NCI-H446 (cell line): ENCODE measurements around the gene ZNF778.

ENCODE experiments used
- DNase-seq, 2 experiments: peaks; one replicate each; lab custom pipeline; 2025; lab: John Stamatoyannopoulos, UW

ZNF778 gene

GRCh38 chr16:89217388-89218191 is at the start of gene ZNF778:
TSS of gene ZNF778 (plus strand) at chr16:89217703. CDS start at chr16:89221128, 3,425 bp downstream.
- DNase-seq: peak in 1 of 2 experiments; percentile 73

GRCh38 chr16:89168381-89169189 is 48.9 kb upstream of the ZNF778 start:
- DNase-seq: no peak

GRCh38 chr16:89169778-89170177 is 47.7 kb upstream of the ZNF778 start:
- no peak for DNase-seq

DNA sequence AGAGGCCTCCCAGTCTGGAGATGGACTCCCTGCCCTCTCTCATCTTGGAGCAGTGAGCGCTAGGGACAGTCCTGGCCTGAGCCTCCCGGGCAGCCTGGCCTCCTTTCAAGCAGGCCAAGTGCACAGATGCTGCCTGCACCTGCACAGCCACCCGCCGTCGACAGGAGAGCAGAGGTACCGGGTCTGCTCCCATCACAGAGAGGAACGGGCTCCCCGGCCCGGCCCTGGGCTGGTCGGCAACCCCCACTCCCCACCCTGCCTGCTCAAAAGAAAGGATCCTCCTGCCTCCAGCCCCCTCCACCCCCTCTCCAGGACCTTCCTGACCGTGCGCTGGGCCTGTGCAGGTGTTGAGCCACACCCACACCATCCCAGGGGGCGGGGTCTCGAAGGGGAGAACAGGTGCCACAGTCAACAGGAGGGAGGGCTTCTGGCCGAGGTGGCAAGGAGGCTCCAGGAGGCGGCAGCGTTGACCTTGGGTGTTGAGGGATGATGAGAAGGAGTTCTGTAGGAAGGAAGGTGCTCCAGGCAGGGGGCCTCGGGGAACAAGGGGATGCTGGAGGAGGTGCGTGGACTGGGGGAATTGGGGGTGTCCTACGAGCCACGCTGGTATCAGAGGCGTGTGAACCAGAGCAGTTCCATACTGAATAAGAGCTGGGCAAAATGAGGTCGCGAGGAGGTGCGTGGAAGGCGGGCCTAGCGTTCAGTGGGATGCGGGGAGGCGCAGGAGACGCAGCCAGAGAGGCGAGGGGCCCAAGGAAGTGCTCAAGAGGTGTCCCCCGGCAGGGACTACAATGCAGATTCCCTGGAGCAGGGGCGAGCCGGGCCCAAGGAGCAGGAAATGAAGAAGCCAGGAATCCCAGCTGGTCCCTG is 46.9 kb upstream of the ZNF778 start:
- DNase-seq: no peak

- peak; percentile 82 to 92 for DNase-seq
These were observed 46.0 kb upstream of the ZNF778 start, which contains the start of gene CDH15 for GRCh38 chr16:89171216-89172170. TSS of gene CDH15 (plus strand) at chr16:89171748. CDS start at chr16:89171832, 84 bp downstream.

- DNase-seq: no peak
These were observed 45.4 kb upstream of the ZNF778 start for GRCh38 chr16:89172171-89172527.

DNA sequence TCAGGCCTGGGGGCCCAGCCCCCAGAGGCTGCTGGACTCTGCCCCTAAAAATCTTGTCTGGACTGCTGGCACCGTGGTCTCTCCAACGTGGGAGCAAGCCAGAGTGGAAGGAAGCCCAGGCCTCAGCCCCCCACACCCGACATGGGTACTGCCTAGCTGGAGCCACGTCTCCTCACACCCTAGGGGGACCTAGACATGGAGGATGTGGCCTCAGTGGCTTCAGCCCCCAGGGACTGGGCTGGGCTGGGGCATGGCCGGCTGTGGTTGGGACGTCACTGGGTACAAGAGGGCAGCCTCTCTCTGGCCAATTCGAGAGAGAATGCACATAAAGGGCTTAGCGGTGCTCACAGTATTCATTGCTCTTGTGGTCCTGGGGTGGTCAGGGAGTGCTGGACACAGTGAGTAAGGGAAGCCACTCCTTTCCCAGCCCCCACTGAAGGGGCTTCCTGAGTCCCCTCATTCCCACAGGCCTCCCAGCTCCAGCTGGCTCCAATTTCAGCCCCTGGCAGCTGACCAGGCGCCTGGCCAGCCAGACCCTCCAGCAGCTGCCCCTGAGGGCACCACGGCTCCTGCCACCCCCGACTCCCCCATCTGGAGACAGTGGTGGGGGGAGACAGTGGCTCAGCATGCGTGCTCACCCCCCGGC is 44.9 kb upstream of the ZNF778 start:
- no peak for DNase-seq

- DNase-seq: peak in 1 of 2 experiments; percentile 30
These were observed 44.2 kb upstream of the ZNF778 start for GRCh38 chr16:89173174-89173921.

GRCh38 chr16:89174055-89174827 is 43.3 kb upstream of the ZNF778 start:
- no peak for DNase-seq

GRCh38 chr16:89174877-89175276 is 42.6 kb upstream of the ZNF778 start:
- no peak for DNase-seq

DNA sequence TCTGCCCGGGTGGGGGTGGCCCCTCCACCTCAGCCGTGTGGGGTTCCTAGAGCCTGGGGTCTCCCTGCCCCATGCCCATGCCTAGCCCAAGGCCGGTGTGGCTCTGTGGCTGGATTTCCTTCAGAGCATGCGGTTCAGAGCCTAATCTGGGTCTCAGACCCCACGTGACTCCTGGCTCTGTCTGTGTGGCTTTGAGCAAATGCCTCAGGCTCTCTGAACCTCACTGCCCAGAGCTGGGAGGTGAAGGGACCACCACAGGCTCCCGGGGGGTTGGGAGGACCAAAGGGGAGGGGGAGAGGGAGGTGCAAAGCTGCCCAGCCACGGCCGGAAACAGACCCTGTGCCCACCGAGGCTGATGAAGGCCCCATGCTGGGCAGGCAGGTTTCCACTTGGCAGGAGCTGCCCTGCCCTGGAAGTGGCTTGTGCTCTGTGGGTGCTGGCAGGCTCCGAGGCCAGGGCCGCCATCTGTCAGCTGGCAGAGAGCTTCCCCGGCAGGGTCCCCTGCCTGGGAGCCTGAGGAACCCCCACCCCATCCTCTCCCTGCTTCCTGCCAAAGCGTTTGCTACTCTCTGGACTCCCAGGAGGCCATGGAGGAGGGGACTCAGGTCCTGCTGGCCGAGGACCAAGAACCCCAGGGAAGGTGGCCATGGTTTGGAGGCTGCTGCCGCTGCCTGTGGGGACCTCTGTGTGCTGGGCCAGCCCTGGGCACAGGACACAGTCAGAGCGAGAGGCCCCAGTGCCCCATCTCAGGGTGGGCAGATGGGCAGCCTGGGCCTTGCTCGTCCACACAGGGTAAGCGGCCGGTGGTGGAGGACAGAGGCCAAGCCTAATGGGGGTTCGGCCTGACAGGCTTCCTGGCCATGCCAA is 42.0 kb upstream of the ZNF778 start:
- DNase-seq: peak; percentile 64 to 93

DNA sequence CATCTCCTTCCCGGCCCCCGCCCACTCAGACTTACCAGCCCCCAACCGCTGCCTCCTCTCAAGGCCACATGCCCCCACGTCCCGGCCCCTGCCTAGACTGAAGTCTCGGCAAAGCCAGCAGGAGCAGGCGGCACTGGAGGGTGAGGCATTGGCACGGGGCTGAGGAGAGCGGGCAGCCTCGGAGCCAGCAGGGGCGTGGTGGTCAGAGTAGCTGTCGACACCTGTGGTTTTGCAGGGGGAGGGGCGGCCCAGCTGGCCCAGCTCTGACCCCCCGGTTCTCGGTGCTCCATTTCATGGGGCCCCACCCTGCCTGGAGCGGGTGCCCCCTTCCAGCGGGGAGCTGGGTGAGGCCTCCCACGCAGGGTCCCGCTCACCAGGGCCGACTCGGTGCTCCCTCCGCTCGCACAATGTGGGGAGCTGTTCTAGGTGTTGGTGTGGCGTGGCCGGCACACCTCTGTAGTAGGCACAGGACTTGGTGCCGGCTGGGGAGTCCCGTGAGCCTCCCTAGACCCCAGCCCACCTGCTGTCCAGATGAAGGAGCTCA is 41.3 kb upstream of the ZNF778 start:
- DNase-seq: peak in 1 of 2 experiments; percentile 67

DNA sequence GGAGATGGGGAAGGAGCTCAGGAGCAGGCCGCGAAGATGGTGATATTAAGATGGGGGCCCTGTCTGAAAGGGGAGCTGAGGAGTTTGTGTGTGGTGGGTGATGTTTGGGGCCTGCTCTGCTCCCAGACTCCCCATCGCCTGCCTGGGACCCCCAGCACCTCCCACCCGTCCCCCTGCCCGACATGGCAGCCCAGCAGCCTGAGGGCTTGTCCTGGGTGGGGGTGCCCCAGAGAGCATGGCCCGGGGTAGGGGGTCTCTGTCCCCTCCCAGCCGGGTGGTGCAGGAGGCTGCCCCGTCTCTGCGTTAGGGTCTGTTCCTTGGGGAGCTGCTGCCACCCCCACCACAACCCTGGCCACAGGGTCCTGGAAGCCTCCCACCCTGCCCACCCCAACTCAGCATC is 40.8 kb upstream of the ZNF778 start:
- DNase-seq: no peak

DNA sequence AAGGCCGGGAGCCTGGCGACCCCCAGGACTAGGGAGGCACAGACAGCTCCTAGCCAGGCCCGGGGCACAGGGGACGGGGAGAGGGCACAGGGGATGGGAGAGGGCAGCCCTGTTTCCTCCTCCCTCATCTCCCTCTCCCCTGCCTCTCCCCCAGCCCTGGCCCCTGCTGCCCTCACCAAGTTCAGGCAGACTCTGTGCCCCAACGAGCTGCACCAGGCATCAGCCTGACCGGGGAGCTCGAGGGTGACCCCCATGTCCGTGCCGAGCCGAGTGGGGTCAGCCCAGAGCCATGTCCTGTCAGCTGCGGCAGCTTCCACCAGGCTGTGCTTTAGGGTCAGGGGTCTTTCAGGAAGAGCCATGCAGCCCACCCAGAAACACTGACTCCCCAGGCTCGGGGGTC is 40.0 kb upstream of the ZNF778 start:
- no peak for DNase-seq

DNA sequence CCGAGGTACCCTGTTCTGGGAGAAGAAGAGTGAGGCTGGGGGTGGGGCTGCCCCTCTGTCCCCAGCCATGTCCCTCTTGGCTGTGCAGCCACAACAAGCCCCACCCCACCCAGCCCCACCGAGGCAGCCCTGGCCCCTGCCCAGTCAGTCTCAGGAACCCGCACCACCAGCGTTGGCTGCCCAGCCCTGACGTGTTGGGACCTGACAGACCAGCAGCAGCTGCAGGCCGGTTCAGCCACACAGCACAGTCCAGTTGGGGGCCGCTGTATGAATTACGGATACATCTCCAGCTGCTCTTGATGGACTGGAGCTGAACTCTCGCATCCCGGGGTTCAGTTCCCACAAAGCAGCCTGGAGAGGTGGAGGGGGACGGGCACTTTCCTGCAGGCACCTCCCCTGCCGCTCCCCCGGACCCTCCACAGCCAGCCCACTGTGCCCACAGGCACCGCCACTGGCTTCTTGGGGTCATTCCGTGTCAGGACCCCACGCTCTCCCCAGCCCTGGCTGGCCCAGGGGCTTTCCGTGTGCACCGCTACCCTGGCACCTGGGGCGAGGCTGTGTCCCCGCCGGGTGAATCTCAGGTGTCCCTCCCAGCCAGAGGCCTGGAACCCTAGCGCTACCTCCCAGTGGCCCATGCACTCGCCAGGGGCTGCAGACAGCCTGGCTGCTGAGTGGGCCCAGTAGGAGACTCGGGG is 38.9 kb upstream of the ZNF778 start:
- DNase-seq: no peak

DNA sequence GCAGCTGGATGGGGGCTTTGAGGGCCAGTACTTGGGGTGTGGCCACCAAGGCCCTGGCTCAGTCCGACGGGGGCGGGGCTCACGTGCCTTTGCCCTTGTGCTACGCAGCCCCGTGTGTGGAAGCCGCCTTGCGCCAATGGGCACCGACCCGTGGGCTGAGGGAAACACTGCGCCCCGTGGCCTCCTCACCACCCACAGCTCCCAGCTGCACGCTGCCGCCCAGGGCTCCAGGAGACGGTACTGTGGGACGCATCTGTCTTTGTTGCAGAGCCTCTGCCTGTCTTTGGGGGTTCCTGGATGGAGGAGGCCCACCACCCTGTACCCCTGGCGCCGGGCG is 38.4 kb upstream of the ZNF778 start:
- no peak for DNase-seq

DNA sequence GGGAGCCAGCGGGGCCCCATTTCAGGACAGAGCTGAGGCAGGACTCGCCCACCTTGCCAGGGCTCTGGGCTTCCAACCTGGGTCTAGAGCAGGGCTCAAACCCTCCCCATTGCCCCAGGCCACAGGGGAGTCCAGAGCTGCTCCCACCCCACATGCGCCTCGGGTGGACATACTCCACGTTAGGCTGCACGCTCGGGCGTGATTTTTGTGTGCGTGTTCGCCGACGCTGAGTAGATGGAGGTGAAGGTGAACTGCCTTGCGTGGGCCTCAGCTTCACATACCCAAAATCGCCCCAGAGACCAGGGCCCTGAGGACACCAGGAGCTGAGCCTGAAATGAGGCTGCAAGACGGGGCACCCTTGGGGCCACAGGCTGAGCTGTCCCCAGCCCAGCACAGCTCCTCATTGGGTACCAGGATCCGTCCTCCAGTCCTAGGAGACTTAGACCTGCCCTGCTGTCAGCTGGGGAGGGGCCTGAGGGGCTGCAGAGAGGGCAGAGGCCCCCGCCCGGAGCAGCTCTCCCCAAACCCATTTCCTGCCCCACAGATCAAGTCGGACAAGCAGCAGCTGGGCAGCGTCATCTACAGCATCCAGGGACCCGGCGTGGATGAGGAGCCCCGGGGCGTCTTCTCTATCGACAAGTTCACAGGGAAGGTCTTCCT is 37.7 kb upstream of the ZNF778 start:
- no peak for DNase-seq
